Left lung (tissue), 10 donors: ENCODE data around the gene TBC1D19. TPM values are rescaled to one million over a fixed set of nuclear protein-coding genes. Genes with fewer than 3 reads are reported as not detected.
"Not testable (repeated sequence)": the region's sequence is repeated elsewhere in the genome, so short reads cannot be mapped to it uniquely, and the experiment has no call there.

Source experiments
- ATAC-seq: fragments of 200-7000 bp; cut with Tn5 transposase; one replicate; pipeline ENCODE4 v1.9.1; 2020; ENCODE audit warnings: moderate library complexity
- DNase-seq, 4 donors: peaks; one replicate each; pipeline ENCODE4 v3.0.0-alpha.2; 2013 to 2020
- H3K27ac ChIP-seq, 2 donors: fragments of 200-600 bp; sonication (generic) in 1 of 2; one replicate each; pipeline versions ENCODE4 v1.5.0 to v1.8.0; 2020 to 2021
- H3K27me3 ChIP-seq, 2 donors: fragments of 200-600 bp; sonication (generic) in 1 of 2; one replicate each; pipeline versions ENCODE4 v1.5.0 to v1.8.0; 2020 to 2021
- H3K36me3 ChIP-seq, 2 donors: fragments of 200-600 bp; sonication (generic) in 1 of 2; one replicate each; pipeline versions ENCODE4 v1.5.0 to v1.8.0; 2020 to 2021
- H3K4me1 ChIP-seq, 2 donors: fragments of 200-600 bp; one replicate each; pipeline ENCODE4 v1.8.0; 2021
- H3K4me3 ChIP-seq, 2 donors: fragments of 200-600 bp; sonication (generic) in 1 of 2; one replicate each; pipeline versions ENCODE4 v1.5.0 to v1.8.0; 2020 to 2021; ENCODE audit warnings: mild to moderate bottlenecking in 1 of 2
- H3K9me3 ChIP-seq, 2 donors: fragments of 200-600 bp; sonication (generic) in 1 of 2; one replicate each; pipeline versions ENCODE4 v1.5.0 to v1.8.0; 2020 to 2021
- intact Hi-C, 2 donors: fragments of 100-400 bp; cut with DNase I; formaldehyde crosslinking; loops; one replicate each; pipeline versions ENCODE4 v1.11.2 to v1.14.2; 2022
- polyA plus RNA-seq, 6 donors: library from polyadenylated mRNA; unstranded; fragments of 120-200 nt; gene quantifications; one replicate each; pipeline ENCODE4 v1.2.1, GENCODE V29; 2013; ENCODE audit not compliant: insufficient read length in 6 of 6
- total RNA-seq, 2 donors: library from RNA; stranded (reverse); fragmentation: NEBNext Ultra II Directional; extraction: Animal tissue kit (Norgen Biotek cat#: 25700); gene quantifications; one replicate each; pipeline ENCODE4 v1.2.1, GENCODE V29; 2021
- TF ChIP-seq, protein P1 (sequence below), 2 donors: fragments of 200-600 bp; sonication (generic) in 1 of 2; IDR thresholded peaks; one replicate each; pipeline versions ENCODE4 v1.5.0 to v1.8.0; 2021; ENCODE audit warnings: antibody characterized with exemption in 2 of 2
- donor health status: DM: no; HTN: yes; CAD: no.
- donor health status: DM: no; HTN: no; CAD: no.

TBC1D19 gene
- total and polyA plus RNA-seq, 8 donors, result 9.5 to 25.8 (median 17.8) TPM

DNA sequence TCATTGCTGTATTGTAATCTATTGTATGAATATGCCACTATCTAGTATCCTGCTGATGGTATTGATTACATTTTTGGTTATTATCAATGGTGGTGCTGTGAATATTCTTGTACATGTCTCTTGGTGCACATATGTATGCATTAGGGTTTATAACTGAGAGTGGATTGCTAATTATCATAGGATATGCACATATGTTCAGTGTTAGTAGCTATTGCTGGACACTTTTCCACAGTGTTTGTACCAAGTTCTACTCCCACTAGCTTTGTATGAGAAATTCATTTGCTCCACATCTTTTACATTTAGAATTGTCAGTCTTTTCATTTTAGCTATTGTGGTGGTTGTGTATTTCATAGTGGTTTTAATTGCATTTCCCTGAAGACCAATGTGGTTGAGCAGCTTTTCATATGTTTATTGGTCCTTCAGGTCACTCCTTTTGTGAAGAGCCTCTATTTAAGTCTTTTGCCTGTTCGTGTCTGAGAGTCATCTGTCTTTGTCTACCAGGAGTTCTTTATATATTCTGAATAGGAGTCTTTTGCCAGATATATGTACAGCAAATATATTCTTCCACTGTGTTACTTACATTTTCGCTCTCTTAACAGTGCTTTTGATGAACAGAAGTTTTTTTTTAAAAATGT is 87.1 kb downstream of the TBC1D19 start:
- DNase-seq, result no peak
- Histone ChIP-seq H3K4me1 (no peaks in the 10 kb centered on the region), H3K4me3 (no peak overlapping the region), H3K36me3 (no peaks in the 10 kb centered on the region), H3K27ac (no peak overlapping the region), H3K27me3 (no peaks in the 10 kb centered on the region), H3K9me3 (no peaks in the 10 kb centered on the region)
- no peak for ATAC-seq
- intact Hi-C loops, result no loop called here
- TF ChIP-seq, protein P1, sequence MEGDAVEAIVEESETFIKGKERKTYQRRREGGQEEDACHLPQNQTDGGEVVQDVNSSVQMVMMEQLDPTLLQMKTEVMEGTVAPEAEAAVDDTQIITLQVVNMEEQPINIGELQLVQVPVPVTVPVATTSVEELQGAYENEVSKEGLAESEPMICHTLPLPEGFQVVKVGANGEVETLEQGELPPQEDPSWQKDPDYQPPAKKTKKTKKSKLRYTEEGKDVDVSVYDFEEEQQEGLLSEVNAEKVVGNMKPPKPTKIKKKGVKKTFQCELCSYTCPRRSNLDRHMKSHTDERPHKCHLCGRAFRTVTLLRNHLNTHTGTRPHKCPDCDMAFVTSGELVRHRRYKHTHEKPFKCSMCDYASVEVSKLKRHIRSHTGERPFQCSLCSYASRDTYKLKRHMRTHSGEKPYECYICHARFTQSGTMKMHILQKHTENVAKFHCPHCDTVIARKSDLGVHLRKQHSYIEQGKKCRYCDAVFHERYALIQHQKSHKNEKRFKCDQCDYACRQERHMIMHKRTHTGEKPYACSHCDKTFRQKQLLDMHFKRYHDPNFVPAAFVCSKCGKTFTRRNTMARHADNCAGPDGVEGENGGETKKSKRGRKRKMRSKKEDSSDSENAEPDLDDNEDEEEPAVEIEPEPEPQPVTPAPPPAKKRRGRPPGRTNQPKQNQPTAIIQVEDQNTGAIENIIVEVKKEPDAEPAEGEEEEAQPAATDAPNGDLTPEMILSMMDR (IDR thresholded peaks at IDR 0.05), result no peak

DNA sequence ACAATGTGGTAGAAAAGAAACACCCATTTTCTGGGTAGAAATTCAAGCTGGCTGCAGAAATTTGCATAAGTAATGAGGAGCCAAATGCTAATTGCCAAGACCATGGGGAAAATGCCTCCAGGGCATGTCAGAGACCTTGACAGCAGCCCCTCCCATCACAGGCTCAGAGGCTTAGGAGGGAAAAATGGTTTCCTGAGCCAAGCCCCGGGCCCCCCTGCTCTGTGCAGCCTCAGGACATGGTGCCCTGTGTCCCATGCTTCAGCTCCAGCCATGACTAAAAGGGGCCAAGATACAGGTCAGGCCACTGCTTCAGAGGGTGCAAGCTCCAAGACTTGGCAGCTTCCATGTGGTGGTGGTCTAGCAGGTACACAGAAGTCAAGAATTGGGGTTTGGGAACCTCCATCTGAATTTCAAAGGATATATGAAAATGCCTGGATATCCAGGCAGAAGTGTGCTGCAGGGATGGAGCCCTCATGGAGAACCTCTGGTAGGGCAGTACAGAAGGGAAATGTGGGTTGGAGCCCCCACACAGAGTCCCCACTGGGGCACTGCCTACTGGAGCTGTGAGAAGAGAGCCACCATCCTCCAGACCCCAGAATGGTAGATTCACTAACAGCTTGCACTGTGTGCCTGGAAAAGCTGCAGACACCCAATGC is 95.3 kb downstream of the TBC1D19 start:
- H3K27me3 ChIP-seq, H3K27ac ChIP-seq, DNase-seq, ATAC-seq, intact Hi-C loops, H3K36me3 ChIP-seq, H3K4me1 ChIP-seq, H3K4me3 ChIP-seq: not testable (repeated sequence)
- H3K9me3 ChIP-seq, result peaks cover 0 to 17% of the 10 kb centered on the region in 2 donors

DNA sequence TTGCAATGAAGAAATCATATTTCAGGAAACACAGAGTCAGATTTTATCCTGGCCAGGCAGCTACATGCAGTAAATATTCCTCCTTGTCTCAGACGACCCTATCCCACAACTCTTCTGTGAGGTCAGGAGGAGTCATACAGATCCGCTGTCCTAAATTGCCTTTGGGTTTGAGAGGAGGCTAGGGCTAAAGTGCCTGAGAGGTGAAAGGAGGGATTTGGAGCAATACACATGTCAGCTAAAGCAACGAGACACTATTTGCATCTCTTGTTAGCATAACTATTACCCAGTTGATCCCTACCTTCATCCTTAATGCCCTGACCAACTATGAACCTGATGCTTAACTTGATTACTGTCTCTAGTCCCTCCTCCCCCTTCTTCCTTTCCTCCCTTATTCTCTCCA is 98.6 kb downstream of the TBC1D19 start:
- no peak overlapping the region for H3K4me3 ChIP-seq
- H3K36me3 ChIP-seq, result peaks cover 0 to 9% of the 10 kb centered on the region in 2 donors
- no peak overlapping the region for H3K27ac ChIP-seq
- intact Hi-C loops, result no loop called here
- H3K4me1 ChIP-seq, result no peaks in the 10 kb centered on the region
- no peaks in the 10 kb centered on the region for H3K27me3 ChIP-seq
- no peak for DNase-seq
- peaks cover 0 to 17% of the 10 kb centered on the region in 2 donors for H3K9me3 ChIP-seq
- no peak for ATAC-seq
- TF ChIP-seq, protein P1 (IDR thresholded peaks at IDR 0.05), result no peak

DNA sequence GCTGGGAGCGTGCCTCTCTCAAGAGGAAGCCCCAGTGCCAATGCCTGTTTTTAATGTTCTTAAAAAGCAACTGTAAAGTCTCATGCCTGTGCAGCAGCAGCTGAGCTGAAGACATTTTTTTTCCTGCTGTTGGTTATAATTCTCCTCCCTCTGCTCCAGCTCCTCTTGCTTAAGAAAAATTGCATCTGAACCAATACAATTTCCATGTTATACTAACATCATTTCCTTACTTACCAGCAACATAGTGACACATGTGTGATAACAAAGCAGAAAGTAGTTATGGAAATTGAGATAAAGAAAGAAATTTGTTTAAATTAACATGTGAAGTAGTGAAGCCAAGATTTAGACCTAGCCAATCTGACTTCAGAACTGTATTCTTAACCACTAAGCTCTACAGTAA is 101.4 kb downstream of the TBC1D19 start:
- ATAC-seq, result no peak
- TF ChIP-seq, protein P1 (IDR thresholded peaks at IDR 0.05), result no peak
- H3K27ac ChIP-seq, result no peak overlapping the region
- no peaks in the 10 kb centered on the region for H3K27me3 ChIP-seq
- H3K4me1 ChIP-seq, result no peaks in the 10 kb centered on the region
- peaks cover 0 to 1% of the 10 kb centered on the region in 2 donors for H3K9me3 ChIP-seq
- no peak overlapping the region for H3K4me3 ChIP-seq
- intact Hi-C loops, result no loop called here
- no peaks in the 10 kb centered on the region for H3K36me3 ChIP-seq
- no peak for DNase-seq

DNA sequence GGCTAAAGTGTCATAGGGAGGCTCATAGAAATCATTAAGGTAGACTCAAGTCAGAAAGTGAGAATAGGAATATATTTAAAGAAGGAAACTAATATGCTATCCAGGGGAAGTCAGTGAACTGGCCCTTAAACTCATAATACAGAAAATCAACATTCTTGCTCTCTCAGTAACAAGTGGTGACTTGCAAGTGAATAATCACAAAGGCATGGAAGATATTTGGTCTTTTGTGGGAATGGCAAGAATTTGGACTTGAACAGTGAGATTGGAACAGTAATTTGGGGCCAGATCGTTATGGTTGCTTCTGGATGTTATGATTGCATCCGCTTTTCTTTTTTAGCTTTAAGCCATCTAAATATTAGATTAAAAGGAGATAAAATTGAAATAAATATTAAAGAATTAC is 103.8 kb downstream of the TBC1D19 start:
- H3K4me3 ChIP-seq, result no peak overlapping the region
- no peaks in the 10 kb centered on the region for H3K4me1 ChIP-seq
- H3K27me3 ChIP-seq, result no peaks in the 10 kb centered on the region
- ATAC-seq (no peak), DNase-seq (no peak)
- TF ChIP-seq, protein P1 (IDR thresholded peaks at IDR 0.05), result no peak
- intact Hi-C loops, result no loop called here
- peaks cover 0 to 1% of the 10 kb centered on the region in 2 donors for H3K9me3 ChIP-seq
- no peaks in the 10 kb centered on the region for H3K36me3 ChIP-seq
- H3K27ac ChIP-seq, result no peak overlapping the region
